ENCODE measurements around the gene SLC16A6. TPM values are rescaled to one million over a fixed set of nuclear protein-coding genes. Genes with fewer than 3 reads are reported as not detected.

Gene SLC16A6
- total RNA-seq, 1 experiment from 2014 or later, result 4.8 TPM

DNA sequence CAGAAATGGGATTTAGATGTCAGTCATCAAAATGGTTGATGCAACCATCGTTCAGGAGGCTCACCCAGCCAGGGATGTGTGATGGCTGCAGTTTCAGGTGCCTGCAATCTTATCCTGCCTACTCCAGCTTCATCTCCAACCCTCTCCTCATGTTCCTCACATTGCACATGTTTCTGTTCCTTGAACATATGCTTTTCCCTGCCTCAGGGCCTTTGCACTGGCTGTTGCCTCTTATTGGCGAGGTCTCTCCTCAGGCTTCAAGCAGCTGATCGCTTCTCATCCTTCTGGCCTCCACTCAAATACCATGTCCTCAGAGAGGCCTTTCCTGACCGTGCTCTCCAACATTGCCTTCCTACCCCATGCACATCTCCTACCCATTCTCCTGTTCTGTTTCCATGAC lies 25.0 kb upstream of the SLC16A6 start:
- ChIA-PET CTCF (interaction anchor here (2.0 kb wide), 1 partner anchor 83 kb away, joined by 5 read pairs; no protein-coding TSS in a partner anchor), POLR2A (no interaction called here), RAD21 (ENCODE audit: low non-redundant PET in 1 of 2, low total read pairs in 2 of 2, uncharacterized antibody in 2 of 2, unreplicated experiment in 2 of 2) (no interaction called here)
- no peaks in the 10 kb centered on the region for H4K20me1 ChIP-seq (ENCODE audit: insufficient read depth)
- no peak overlapping the region for H2AFZ ChIP-seq (ENCODE audit: low read depth, low read length, poor library complexity, severe bottlenecking)
- no peak overlapping the region for H3K9ac ChIP-seq (ENCODE audit: low read length)
- no peak for DNase-seq (ENCODE audit: low read depth, low spot score)
- H3K4me1 ChIP-seq (ENCODE audit: control insufficient read depth in 1 of 2, insufficient read depth in 2 of 2, low read length in 2 of 2), result peaks cover 48 to 68% of the 10 kb centered on the region in 2 experiments
- no TSS peak for BruUV-seq (replicated peaks)
- intact Hi-C loops (cut with micrococcal nuclease), result no loop called here
- no peak overlapping the region for H3K27ac ChIP-seq (ENCODE audit: low read depth, low read length)
- H3K9me3 ChIP-seq (ENCODE audit: control insufficient read depth in 1 of 2, insufficient read depth in 1 of 2, low read depth in 1 of 2, low read length in 2 of 2), result no peaks in the 10 kb centered on the region
- no peaks in the 10 kb centered on the region for H3K9me2 ChIP-seq (ENCODE audit: insufficient read depth)
- no peaks in the 10 kb centered on the region for H3K79me2 ChIP-seq (ENCODE audit: insufficient read depth, low read length)
- H3K4me2 ChIP-seq (ENCODE audit: low read length), result no peak overlapping the region
- no peaks in the 10 kb centered on the region for H3K36me3 ChIP-seq (ENCODE audit: control insufficient read depth in 1 of 2, insufficient read depth in 2 of 2, low read length in 2 of 2)
- no peaks in the 10 kb centered on the region for H3K27me3 ChIP-seq (ENCODE audit: insufficient read depth, low read length)
- no peak for ATAC-seq
- TF ChIP-seq ZFX (IDR thresholded peaks at IDR 0.05) (no peak), SP1 (IDR thresholded peaks at IDR 0.05; ENCODE audit: low read depth) (no peak), POLR2AphosphoS5 (IDR thresholded peaks at IDR 0.05; ENCODE audit: low read depth, low read length) (no peak), YY1 (IDR thresholded peaks at IDR 0.05; ENCODE audit: extremely low read depth, insufficient replicate concordance, low read depth, low read length) (no peak), TCF7L2 (IDR thresholded peaks at IDR 0.05; ENCODE audit: borderline replicate concordance, extremely low read depth, insufficient read depth, insufficient read length) (no peak), RAD21 (IDR thresholded peaks at IDR 0.05; ENCODE audit: low read depth) (no peak), POLR2A (IDR thresholded peaks at IDR 0.05; ENCODE audit: borderline replicate concordance, extremely low read depth, insufficient read depth, insufficient read length) (no peak), CBX3 (IDR thresholded peaks at IDR 0.05; ENCODE audit: low read depth) (no peak), SIN3A (IDR thresholded peaks at IDR 0.05; ENCODE audit: low read depth) (no peak), EGR1 (IDR thresholded peaks at IDR 0.05; ENCODE audit: low read depth) (no peak), SRF (IDR thresholded peaks at IDR 0.05; ENCODE audit: low read depth) (no peak), EZH2 (IDR thresholded peaks at IDR 0.05) (no peak), CEBPB (IDR thresholded peaks at IDR 0.05; ENCODE audit: low read depth) (no peak), ELF1 (IDR thresholded peaks at IDR 0.05; ENCODE audit: borderline replicate concordance, low read depth) (no peak), REST (IDR thresholded peaks at IDR 0.05; ENCODE audit: low read depth) (no peak), ATF3 (IDR thresholded peaks at IDR 0.05) (no peak), JUND (IDR thresholded peaks at IDR 0.05) (no peak)
- TF ChIP-seq, protein P1, sequence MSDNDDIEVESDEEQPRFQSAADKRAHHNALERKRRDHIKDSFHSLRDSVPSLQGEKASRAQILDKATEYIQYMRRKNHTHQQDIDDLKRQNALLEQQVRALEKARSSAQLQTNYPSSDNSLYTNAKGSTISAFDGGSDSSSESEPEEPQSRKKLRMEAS (IDR thresholded peaks at IDR 0.05), result no peak
- TF ChIP-seq, protein P2, sequence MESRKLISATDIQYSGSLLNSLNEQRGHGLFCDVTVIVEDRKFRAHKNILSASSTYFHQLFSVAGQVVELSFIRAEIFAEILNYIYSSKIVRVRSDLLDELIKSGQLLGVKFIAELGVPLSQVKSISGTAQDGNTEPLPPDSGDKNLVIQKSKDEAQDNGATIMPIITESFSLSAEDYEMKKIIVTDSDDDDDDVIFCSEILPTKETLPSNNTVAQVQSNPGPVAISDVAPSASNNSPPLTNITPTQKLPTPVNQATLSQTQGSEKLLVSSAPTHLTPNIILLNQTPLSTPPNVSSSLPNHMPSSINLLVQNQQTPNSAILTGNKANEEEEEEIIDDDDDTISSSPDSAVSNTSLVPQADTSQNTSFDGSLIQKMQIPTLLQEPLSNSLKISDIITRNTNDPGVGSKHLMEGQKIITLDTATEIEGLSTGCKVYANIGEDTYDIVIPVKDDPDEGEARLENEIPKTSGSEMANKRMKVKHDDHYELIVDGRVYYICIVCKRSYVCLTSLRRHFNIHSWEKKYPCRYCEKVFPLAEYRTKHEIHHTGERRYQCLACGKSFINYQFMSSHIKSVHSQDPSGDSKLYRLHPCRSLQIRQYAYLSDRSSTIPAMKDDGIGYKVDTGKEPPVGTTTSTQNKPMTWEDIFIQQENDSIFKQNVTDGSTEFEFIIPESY (IDR thresholded peaks at IDR 0.05; ENCODE audit: extremely low read depth, insufficient replicate concordance, low read length), result no peak
- no peak overlapping the region for H3K4me3 ChIP-seq (replicated peaks in 1 of 2; ENCODE audit: low read depth in 1 of 2, low read length in 2 of 2)
